HG03469 (cell line): ENCODE measurements around the gene PRODH2.
"Not testable (repeated sequence)": the region's sequence is repeated elsewhere in the genome, so short reads cannot be mapped to it uniquely, and the experiment has no call there.

Experiments used
- ATAC-seq: cut with Tn5 transposase; IDR thresholded peaks from one replicate; pipeline ENCODE4 v1.9.1; 2021; ENCODE audit warnings: mild to moderate bottlenecking, moderate library complexity, moderate number of reproducible peaks; ENCODE audit not compliant: unreplicated experiment

PRODH2 gene

DNA sequence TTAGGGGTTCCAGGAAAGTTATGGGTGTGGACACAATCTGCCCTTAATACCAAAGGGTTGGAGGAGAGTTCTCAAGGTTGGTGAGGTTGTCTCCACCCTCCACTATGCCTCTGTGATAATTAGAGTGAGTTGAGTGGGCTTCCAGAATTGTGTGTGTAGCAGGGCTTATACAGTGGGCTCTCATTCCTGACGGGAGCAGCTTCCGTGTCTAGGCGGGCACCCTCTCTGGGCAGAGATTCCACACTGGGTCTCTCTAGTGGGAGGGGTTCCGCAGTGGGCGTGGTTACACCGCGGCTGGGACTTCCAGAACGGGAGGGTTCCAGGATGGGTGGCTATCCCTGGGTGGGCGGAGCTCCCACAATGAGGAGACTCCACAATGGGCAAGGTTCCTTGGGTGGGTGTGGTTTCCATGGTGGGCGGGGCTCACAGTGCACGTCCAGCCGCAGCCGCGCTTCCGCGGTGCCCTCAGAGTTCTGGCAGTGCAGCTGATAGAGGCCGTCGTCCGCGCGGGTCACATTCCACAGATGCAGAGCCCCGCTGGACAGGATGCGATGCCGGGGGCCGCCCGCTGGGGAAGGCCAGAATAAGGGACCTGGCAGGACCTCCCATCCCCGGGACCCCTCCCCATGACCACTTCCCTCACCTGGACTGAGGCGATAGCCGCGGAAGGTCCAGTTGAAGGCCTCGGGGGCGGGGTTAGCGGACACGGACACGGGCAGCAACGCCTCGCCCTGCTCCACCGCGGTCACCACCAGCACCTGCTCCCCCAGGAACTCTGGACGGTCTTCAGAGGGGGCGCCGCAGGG is 31.2 kb upstream of the PRODH2 start:
- ATAC-seq, result no peak

DNA sequence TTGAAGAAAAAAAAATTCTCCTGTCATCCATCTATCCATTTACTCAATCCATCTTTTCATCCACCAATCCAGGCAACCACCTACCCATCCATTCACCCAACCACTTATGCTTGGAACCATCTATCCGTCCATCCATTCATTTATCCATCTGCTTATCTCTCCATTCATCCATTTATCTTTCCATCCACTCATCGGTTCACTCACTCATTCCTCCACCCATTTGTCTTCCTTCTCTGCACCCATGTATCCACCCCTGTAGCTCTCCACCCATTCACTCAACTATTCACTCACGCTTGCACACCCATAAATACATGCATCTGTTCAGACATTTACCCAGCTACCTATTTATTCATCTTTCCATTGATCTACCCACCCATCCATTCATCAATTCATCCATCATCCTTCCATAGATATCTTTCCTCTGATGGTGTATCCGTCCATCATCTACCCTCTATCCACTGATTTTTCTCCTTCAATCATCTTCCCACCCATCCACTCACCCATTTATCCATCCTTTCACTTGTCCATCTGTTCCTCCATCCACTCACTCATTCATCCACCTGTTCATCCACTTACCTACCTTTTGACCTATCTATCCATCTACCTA is 30.1 kb upstream of the PRODH2 start:
- ATAC-seq, result no peak

DNA sequence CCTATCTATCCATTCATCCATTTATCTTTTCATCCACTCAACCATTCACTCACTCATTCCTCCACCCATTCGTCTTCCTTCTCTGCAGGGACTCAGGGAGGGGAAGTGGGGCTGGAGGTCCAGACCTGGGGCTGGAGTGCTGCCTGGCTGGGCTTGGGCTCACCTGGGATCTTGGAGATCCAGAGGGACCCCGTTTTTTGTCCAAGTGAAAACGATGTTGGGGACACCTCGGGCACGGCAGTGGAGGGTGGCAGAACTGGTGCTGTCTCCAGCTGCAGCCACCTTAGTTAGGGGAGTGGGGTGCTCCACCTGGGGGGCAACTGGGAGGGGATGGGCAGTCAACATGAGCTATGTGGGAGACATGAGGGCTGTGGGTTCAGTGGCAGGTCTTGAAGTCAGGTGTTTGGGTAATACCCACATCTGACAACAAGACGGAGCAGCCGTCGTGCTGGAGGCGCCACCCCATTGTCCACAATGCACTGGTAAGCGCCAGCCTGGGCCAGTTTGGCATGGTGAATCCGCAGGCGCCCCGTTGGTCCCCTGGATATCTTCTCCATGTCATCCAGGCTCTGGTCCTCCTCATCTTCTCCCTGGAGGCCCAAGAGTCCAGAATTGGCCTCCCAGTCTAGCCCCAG is 29.4 kb upstream of the PRODH2 start:
- no peak for ATAC-seq

DNA sequence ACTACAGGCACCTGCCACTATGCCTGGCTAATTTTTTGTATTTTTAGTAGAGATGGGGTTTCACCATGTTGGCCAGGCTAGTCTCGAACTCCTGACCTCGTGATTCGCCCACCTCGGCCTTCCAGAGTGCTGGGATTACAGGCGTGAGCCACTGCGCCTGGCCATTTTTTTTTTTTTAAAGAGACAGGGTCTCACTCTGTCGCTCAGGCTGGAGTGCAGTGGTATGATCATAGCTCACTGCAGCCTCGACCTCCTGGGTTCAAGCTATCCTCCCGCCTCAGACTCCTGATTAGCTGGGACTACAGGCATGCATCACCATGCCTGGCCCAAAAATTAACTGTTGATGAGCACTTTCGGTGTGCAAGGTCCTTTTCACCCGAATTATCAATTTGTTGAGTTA is 23.5 kb upstream of the PRODH2 start:
- ATAC-seq, result not testable (repeated sequence)

DNA sequence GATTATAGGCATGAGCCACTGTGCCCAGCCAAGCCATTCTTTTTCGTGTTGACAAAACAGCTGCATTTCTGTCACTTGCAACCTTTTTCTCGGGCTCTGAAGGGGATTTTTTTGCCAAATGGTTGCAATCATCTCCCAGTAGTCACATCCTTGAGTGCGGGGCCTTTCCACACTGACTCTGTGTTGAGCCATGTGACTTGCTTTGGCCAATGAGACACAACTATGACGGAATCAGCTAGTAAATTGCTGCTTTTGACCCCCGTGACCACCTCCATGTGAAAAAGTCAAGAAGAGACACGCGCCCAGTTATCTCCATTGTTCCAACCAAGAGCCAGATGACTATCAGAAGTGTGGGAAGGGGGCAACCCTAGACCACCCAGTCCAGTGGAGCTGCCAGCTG is 21.3 kb upstream of the PRODH2 start:
- ATAC-seq, result no peak

DNA sequence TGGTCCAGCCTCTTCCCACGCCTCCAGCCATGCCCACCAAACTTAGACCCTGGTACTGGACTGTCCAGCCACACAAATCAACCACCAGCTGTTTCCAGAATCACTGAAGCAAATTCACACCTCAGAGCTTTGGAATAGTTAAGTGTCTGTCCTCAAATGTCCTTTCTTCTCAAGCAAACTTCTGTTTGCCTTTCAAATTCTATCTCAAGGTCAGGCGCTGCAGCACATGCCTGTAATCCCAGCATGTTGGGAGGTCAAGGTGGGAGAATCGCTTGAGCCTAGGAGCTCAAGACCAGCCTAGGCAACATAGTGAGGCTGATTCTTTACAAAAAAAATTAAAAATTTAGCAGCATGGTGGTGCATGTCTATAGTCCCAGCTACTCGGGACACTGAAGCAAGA is 19.4 kb upstream of the PRODH2 start:
- no peak for ATAC-seq

DNA sequence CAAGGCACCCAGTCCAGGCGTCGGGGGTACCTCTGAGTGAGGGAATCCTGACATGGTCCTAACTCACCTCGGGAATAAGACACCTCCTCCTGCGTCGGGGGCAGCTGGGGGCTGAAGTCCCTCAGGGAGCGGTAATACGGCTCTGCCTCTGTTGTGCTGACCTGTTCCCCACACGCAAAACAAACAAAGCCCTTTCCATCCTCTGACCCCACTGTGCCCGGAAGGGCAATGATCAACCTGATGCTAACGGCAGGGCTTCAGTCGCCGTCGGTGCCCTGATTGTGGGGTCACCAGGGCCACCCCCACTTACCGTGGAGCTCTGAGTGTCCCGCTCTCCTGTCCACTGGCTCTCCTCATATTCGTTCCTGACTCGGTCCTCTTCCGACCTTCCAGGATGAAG is 18.3 kb upstream of the PRODH2 start:
- no peak for ATAC-seq

DNA sequence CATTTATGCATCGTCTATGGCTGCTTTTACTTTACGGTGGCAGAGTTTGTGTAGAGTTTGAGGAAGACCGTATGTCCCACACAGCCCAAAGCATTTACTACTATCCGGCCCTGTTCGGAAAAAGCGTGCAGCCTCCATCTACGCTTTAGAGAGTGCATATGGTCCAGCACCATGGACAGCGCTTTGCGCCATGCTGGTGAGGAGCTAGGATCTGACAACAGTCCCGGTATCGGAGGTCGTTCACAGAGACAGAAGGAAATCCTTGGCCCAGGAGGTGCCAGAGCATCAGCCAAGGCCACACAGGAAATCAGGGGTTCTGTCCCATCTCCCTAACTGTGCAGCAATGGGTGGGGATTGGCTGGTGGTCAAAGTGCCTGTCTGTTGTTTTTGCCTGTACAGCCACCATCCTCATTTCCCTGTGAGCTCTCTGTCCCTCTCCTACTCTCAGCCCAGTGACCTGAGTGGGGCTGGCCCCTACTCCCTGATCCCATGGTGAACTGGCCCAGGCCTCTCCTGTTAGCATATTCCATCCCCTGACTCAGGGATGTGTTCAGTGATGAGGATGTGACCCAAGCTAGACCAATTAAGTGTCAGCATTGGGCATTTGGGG is 16.2 kb upstream of the PRODH2 start:
- no peak for ATAC-seq

DNA sequence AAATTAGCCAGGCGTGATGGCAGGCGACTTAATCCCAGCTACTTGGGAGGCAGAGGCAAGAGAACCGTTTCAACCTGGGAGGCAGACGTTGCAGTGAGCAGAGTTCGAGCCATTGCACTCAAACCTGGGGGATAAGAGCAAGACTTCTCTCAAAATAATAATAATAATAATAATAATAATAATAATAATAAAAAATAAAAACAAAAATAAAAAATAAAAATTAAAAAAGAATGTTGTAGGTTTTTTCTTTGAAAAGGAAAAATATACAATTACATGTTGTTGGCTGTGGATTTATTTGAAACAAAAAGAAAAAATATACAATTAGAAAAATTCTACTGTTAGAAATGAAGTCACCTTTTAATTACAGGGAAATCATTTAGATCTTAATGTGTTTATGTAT is 11.5 kb upstream of the PRODH2 start:
- ATAC-seq, result no peak

DNA sequence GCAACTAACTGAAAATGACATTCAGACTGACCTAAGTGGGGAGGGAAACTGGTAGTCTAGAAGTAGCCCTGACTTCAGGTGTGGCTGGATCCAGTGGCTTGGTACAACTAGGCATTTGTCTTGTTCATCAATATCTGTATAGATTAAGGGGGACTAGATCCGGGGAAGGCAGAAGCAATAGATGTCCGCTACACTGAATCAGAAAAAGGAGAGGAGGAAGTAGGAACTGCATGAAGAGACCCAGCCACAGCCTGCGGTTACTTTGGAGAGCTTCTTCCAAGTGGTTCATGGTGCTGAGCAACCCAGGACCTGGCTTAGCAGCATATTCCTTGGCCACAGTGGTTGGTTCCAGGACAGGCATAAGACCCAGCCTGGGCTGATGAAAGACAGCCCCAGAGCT is 9.9 kb upstream of the PRODH2 start:
- no peak for ATAC-seq

DNA sequence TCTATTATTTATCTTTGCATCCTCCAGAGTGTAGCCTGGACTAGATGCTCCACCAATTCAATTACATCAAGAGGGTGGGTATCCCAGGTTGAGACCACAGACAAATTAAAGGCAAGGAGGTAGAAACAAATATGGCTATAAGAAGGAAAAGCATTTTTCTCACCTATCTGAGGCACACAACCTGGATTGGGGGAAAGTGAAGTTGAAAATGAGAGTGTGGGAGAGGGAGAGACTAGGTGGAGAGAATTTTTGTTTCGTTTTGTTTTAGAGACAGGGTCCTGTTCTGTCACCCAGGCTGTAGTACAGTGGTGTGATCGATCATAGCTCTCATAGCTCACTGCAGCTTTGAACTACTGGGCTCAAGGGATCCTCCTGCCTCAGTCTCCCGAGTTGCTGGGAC is 5.8 kb upstream of the PRODH2 start:
- no peak for ATAC-seq

DNA sequence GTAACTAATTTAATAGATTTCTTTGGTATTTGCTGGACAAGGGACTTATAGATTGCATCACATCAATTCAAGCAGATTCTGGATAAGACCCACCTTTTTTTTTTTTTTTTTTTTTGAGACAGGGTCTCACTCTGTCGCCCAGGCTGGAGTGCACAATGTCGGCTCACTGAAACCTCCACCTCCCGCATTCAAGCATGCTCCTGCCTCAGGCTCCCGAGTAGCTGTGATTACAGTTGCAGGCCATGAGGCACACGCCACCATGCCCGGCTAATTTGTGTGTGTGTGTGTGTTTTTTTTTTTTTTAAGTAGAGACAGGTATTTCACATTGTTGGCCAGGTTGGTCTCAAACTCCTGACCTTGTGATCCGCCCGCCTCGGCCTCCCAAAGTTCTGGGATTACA is 4.2 kb upstream of the PRODH2 start:
- ATAC-seq, result no peak

DNA sequence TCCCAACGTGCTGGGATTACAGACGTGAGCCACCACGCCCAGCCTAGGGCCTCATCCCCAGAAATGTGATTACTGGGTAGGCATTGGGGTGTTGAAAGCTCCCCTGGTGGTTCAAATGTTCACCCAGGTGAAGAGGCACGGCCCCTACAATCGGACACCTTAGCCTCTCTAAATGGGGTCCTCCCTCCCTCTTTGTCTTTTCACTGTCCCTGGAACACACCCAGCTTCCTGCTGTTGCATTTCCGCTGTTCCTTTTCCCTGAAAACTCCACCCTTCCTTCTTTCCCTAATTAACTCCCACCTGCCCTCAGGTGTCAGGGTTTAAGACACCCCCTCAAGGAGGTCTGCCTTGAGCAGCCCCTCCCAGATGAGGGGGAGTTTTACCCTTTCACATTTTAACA is 3.6 kb upstream of the PRODH2 start:
- ATAC-seq, result no peak

DNA sequence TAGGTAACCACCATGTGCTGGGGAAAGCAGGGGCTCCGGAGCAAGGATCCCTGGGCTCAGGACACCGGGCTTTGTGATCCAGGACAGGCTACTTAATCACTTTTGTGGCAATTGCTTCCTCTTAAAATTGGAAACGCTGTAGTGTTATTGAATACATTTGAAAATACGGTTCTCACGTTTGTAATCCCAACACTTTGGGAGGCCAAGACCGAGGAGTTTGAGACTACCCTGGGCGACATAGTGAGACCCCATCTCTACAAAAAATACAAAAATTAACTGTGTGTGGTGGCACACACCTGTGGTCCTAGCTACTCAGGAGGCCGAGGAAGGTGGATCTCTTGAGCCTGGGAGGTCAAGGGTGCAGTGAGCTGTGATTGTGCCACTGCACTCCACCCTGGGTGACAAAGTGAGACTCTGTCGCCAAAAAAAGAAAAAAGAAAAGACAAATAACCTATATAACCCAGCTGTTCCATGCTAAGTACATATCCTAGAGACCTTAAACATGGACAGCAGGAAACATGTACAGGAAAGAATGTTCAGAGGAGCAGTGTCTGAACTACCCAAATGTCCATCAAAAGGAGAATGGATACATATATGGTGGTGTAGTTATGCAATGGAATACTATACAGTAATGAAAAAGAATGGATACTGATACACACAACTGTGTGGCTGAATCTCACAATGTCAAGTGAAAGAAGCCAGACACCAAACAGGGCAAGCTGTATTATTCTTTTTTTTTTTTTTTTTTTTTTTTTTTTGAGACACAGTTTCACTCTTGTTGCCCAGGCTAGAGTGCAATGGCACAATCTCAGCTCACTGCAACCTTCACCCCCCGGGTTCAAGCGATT is 622 bp upstream of the PRODH2 start:
- no peak for ATAC-seq

DNA sequence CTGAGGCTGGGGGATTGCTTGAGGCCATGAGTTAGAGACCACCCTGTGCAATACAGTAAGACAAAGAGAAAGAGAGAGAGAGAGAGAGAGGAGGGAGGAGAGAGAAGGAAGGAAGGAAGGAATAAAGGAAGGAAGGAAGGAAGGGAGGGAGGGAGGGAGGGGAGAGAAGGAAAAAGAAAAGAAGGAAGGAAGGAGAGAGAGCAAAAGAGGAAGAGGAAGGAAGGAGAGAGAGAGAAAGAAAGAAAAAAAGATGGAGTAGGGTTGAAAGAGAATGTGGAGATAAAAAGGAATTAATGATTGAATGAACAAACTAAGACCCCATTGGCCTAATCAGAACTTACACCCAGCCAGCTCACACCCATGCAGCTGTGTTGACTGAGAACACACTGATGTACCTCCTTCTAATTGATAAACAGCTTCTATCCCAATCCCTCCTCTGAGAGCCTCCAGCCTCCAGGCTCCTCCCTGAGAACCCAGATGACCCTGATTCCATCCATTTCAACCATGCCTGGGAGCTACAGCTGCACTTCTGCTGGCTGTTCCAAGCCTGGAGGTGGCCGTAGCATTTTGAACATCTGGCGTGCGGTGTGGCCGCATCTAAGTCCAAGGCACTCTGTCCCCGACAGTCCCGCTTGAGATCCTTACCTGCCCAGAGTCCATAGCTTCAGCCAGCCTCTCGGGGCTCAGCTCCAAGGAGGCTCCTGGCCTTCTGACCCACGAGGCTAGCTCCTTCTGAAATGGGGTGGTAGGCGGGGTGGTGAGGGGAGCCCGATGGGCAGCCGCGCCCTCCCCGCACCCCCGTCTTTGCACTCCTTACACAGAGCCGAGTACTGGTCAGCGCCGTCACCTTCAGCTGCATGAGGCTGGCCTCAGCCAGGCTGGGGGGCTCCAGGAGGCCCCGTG is 1.1 kb downstream of the PRODH2 start:
- ATAC-seq, result no peak

DNA sequence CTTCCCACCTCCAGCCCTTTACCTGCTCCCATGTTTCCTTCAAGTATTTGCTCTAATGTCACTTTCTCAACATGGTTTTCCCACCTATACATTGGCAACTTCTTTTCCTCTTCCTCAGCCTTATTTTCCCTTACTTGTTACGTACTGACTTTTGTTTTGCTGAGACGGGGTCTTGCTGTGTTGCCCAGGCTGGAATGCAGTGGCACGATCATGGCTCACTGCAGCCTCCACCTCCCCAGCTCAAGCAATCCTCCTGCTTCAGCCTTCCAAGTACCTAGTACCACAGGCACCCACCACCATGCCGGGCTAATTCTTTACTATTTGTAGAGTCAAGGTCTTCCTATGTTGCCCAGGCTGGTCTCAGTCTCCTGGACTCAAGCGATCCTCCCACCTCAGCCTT is 5.0 kb downstream of the PRODH2 start:
- no peak for ATAC-seq

DNA sequence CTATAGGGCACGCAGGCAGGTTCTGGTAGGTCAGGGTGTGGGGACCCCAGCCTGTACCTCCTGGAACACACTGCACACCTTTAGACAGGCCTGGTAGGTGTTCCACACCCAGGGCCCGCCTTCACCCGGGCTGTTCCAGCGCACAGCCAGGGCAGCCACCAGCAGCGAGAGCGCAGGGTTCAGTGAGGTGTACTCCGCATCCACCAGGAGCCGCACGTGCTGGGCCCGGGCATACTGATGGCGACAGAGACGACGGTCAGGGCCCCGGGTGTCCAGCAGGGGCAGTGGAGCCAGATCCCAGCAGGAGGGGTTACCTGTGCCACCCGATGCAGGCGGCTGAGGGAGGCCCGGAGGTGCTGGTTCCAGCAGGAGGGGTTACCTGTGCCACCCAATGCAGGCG is 6.0 kb downstream of the PRODH2 start:
- no peak for ATAC-seq

DNA sequence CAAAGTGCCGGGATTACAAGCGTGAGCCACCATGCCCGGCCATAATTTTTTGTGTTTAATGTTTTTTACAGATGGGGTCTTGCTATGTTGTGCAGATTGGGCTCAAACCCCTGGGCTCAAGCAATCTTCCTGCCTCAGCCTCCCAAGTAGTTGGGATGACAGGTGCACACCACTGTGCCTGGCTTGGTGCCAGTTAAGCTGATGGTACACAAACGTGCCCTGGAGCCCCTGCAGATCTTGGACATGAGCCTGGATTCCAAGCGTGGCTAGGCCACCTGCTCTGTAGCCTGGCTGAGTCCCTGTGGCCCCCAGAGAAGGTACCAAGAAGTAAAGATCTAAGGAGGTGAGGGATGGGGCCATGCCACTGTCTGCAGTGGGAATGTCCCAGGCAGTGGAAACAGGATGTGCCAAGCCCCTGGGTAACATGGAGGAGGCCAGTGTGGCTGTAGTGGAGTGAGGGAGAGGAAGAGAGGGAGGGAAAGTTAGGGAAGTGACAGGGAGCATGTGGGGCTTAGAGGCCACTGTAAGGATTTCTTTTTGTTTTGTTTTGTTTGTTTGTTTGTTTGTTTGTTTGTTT is 7.0 kb downstream of the PRODH2 start:
- ATAC-seq, result no peak

DNA sequence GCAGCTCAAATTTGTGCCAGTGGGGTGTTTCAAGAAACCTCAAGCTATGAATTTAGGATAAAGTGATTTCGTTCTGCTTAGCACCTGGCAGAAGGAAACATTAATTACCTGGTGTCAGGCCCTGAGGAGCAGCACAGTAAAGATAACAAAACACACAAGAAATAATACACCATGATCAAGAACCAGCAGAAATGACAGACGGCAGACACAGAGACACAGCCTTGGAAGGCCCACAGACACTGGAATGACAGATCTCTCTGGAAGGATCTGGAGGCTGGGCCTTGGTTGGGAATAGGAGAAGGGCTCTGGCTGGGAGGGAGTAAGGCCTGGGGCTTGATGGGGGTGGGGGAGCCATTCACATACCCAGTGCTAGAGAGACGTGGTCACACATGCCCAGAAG is 10.8 kb downstream of the PRODH2 start:
- no peak for ATAC-seq

DNA sequence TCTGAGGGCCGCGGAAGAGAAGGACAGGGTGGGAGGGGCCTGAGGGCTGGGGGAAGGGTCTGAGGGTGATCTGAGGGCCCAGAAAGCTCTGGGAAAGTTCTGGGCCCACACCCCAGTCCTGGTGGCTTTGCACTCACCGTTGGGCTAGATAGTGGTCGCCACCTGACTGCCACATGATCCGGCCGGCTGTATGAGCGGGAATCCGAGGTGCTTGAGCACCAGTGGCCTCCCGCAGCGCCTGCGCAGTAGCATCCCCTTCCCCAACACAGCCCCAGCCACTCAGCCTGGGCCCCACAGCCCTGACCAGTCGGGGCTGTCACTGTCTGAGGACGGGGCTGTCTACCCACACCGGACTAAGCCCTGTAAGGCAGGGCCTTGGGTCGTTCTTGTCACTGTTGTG is 15.0 kb downstream of the PRODH2 start:
- no peak for ATAC-seq
